GM18507 (cell line): ENCODE results near the gene C12orf76.
"Not testable (repeated sequence)": the region's sequence is repeated elsewhere in the genome, so short reads cannot be mapped to it uniquely, and the experiment has no call there.

Source experiments
- DNase-seq: peaks from one replicate; pipeline ENCODE4 v3.0.0; 2011; ENCODE audit warnings: low read depth; ENCODE audit not compliant: insufficient read length; ENCODE audit errors: extremely low spot score
- FAIRE-seq: peaks from 2 replicates; lab custom pipeline; 2011; peaks lifted over from hg19 to GRCh38; lab: Jason Lieb, UNC

C12orf76 gene

DNA sequence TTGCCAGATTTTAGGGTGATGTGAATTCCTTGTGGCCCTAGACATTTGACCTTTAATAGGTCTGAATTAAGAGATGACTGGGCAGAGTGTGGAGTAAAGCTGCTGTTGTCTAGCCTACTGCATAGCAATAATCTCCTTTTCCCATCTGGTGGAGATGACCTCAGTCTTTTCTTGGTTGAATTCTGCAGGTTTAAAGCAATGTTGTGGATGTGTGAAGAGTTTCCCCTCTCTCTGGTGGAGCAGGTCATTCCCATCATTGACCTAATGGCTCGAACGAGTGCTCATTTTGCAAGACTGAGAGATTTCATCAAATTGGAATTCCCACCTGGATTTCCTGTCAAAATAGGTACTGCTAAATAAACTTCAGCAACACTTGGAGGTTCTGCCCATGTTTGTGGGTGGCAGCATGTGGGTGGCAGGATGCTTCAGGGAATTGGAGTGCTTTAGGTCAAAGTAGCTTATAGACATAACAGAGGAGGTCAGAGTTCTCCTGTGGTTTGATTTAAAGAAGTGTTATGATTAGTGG is 19.0 kb downstream of the C12orf76 start:
- DNase-seq (no peak), FAIRE-seq (no peak)

DNA sequence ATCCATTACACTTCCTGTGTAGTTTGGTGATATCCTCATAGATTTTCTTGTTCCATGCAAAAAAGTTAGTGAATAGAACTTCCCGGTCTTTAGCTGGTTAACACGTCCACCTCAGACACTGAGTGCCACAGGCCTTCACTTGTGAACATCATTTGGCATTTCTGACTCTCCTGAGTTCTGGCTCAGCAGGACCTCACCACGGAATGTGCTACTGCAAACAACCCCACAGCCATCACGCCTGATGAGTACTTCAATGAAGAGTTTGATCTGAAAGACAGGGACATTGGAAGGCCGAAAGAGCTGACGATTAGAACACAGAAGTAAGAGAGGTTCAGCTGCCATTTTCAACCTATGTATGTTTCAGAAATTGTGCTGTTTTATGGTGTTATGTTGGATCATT is 20.0 kb downstream of the C12orf76 start:
- FAIRE-seq (no peak), DNase-seq (no peak)

- no peak for FAIRE-seq
- DNase-seq: no peak
Measured at GRCh38 chr12:110024051-110024450, 24.3 kb downstream of the C12orf76 start.

DNA sequence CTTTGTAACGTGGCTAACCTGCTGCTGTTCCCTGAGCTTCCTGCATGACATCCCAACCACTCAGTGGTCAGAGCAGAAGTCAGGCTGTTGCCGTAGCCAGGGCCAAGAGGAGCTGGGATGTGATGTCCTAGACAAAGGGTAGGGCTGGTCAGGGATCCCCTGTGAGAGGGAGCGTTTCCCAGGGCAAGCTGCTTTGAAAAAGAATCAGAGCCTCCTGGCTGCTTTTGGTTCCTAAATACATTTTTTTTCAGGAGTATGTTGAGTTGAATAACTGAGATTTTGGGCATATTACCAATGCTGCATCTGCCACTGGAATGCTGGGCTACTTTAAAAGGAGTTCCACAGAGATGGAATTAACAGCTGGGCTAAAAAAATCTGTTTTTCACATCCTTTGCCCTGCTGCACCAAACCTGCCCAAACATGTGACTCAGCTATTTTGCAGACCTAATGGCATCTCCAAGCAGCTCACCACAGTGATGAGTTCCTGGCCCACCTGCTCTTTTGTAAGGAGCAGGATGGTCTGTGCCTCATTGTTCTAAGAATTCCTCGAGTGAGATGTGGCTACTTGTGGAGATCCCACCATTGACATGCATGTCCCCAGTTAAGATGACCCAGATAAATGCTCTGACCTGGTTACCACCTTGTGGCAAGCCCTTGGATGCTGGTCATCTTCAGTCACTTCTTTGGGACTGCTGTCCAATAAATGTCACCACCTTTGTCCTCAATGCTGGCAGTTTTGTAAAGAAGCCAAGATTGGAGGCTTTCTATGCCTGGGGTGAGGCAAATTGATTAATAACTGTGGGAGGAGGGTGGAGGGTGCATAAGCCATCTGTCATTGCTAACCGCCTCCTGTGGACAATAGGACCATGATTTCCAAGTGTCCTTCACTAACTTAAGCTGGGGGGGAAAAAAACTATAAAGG is 25.0 kb downstream of the C12orf76 start:
- FAIRE-seq (no peak), DNase-seq (no peak)

DNA sequence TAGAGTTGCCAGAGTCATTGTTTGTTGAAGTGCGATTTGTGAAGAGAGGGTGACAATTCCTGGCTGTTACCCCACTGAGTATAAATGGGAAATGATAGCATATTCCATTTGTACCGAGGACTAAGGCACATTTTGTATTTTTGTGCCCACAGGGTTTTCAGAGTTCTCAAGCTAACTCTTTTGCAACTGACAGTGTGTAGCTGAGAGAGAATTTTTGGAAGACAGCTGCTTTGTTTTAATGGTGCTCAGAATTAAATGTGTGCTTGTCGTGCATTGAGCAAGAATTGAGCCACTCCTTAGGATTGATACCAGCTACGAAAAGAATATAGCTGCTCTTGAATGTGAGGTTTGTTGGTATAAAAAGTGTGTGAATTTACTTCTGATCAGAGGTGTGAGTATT is 27.4 kb downstream of the C12orf76 start:
- FAIRE-seq: no peak

DNA sequence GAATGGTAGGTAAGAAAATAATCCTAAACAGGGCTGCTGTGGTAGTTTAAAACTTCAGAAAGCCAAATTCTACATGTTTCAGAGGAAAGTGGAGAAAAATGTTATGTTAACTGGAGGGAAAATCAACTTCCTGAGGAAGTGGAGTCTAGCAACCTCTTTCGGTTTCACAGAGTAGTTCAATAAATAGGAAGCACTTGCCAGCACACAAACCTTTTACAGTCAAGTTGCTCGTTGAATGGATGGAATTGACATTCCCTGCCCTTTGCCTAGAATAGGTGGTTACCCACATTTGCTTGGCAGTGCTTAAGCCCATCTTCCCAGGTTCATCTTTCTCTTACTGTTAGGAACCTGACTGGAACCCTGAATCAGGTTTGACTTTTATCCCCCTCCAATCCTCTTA is 33.2 kb downstream of the C12orf76 start:
- FAIRE-seq: peak; percentile 69
- DNase-seq: no peak

More for the DNA sequence above, 27.4 kb downstream of the C12orf76 start:
- DNase-seq: no peak

GRCh38 chr12:110012659-110013058 is 35.7 kb downstream of the C12orf76 start:
- FAIRE-seq (no peak), DNase-seq (no peak)

DNA sequence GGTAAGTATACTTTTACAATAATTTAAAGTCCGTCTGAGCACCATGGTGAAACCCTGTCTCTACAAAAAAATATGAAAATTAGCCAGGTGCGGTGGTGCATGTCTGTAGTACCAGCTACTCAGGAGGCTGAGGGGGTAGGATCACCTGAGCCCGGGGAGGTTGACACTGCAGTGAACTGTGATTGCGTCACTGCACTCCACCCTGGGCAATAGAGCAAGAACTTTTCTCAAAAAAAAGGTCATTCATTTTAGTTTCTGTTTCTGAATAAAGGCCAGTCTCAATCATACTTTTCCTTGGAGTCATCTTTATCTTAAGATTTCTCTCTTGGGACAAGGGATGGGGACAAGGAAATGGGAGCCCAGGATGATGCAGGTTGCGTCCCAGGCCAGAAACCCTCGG is 36.2 kb downstream of the C12orf76 start:
- FAIRE-seq: peak; percentile 78
- DNase-seq: no peak

DNA sequence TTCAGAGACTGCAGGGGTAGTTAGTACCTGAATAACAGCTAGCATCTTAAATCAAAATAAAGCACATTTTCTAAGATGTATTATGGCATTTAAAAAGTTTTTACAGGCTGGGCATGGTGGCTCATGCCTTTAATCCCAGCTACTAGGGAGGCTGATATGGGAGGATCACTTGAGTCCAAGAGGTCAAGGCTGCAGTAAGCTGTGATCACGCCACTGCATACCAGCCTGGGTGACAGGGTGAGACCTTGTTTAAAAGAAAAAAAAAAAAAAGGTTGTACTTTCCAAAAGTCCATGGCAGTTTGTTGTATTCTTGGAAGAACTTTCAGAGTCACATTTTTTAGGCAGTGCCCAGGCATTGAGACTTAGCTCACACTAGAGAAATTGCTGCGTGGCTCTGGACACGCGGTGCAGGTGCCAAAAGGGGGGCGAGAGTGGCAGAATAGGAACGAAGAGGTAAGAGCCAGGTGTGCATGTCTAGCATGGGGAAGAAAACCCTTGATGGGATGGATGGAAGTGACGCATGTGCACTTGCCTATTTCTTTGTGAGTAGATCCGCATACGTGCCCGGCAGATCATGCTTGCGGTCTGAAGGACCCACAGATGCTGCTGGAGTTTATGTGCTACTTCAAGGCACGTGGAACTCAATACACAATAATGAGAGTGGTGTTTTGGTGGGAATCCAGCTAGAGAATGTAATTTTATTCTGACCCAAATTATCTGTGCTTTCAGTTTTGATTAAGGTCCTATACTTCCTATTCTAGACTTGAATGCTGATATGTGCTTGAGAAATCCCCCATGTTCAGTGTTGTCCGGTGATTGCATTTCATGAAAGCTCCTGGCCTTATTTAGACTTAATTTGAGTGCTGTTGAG is 37.2 kb downstream of the C12orf76 start:
- FAIRE-seq (peak; percentile 84), DNase-seq (no peak)

DNA sequence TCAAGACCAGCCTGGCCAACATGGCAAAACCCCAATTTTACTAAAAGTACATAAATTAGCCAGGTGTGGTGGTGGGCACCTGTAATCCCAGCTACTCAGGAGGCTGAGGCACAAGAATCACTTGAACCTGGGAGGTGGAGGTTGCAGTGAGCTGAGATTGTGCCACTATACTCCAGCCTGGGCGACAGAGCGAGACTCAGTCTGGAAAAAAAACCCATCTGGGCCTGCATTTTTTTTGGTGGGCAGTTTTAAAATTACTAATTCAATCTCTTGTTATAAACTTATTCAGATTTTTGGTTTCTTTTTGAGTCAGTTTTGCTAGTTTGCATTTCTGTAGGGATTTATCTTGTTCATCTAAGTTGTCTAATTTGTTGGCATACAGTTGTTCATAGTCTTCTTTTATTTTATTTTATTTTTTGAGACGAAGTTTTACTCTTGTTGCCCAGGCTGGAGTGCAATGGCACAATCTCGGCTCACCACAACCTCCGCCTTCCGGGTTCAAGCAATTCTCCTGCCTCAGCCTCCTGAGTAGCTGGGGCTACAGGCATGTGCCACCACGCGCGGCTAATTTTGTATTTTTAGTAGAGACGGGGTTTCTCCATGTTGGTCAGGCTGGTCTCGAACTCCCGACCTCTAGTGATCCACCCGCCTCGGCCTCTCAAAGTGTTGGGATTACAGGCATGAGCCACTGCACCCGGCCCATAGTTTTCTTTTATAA is 39.5 kb downstream of the C12orf76 start:
- not testable (repeated sequence) for FAIRE-seq, DNase-seq

DNA sequence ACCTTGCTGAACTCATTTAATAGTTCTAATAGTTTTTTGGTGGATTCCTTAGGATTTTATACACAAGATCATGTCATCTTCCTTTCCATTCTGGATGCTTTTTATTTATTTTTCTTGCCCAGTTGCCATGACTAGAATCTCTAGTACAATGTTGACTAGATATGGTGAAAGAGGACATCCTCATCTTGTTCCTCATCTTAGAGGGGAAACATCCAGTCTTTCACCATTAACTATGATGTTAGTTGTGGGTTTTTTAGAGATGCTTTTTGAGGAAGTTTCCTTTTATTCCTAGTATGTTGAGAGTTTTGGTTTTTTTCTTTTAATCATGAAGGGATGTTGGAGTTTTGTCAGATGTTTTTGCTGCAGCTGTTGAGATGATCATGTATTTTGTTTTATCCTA is 40.4 kb downstream of the C12orf76 start:
- no peak for FAIRE-seq

GRCh38 chr12:110006115-110006514 is 42.2 kb downstream of the C12orf76 start:
- DNase-seq: no peak
- no peak for FAIRE-seq

More for the DNA sequence above, 40.4 kb downstream of the C12orf76 start:
- DNase-seq: no peak

- FAIRE-seq (peak; percentile 81), DNase-seq (no peak)
Measured at GRCh38 chr12:110005319-110005973, 42.9 kb downstream of the C12orf76 start.

DNA sequence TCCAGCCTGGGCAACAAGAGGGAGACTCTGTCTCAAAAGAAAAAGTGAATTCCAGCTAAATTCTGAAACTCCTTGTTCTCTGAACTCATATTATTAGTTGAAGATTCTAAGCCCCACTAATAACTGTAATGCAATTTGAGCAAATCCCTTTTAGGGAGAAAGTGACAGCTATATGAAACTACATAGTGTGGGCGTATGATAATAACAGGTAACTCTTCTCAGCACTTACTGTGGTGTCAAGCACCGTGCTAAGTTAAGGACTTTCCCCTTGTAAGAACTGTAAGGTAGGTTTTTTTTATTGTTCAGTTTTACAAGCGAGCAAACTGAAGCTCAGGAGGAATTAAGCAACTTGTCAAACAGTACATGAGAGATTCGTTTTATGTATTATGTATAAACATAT is 43.7 kb downstream of the C12orf76 start:
- DNase-seq (no peak), FAIRE-seq (peak; percentile 80)

- DNase-seq: no peak
- FAIRE-seq: peak; percentile 5
Measured at GRCh38 chr12:110002676-110003515, 45.4 kb downstream of the C12orf76 start.

DNA sequence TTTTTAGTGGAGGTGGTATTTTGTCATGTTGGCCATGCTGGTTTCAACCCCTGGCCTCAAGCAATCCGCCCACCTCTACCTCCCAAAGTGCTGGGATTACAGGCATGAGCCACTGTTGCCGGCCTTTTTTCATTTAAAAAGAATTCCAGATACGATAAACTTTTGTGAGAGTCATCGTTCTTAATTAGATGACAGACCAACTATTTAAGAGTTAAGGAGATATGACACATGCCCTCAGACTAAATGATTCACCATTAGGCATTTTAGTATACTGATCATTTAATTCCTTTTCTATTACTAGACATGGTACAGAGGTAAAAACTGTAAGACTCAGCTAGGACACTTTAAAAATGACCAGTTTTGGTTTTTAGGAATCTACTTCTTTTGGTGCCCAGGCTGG is 46.7 kb downstream of the C12orf76 start:
- FAIRE-seq (no peak), DNase-seq (no peak)

DNA sequence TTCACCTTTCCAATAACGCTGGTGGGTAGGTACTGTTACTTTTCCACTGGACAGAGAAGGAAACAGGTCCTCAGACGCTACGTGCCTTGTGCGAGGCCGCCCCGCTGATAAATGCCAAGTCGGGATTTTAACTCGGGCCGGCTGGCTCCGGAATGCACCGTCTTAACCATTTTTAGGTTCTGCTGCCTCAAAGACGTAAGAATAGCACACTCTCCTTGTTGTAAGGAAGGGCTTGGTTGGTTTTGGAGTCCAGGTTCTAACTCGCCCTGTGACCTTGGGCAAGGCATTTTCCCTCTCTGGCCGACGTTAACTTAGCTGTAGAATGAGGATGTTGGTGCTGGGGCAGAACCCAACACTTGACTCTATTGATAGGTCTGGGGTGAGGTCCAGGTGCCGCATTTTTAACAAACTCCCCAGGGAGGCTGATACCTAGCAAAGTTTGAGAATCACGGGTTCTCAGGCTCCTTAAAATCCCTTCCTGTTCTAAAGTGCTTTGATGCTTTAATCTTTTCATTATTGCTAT is 48.3 kb downstream of the C12orf76 start:
- FAIRE-seq (peak; percentile 62), DNase-seq (no peak)

GRCh38 chr12:109999649-109999971 is 48.7 kb downstream of the C12orf76 start:
- DNase-seq: no peak
- no peak for FAIRE-seq
